ENCODE results near the gene CDC42BPB. TPM values are rescaled to one million over a fixed set of nuclear protein-coding genes. Genes with fewer than 3 reads are reported as not detected.

CDC42BPB gene
- total and polyA plus RNA-seq, 11 donors, result 31.1 to 124 (median 68.9) TPM

GRCh38 chr14:102925646-102926045, 131.7 kb downstream of the CDC42BPB start:
- 69 to 83% (median 76%) methylated on average over 11 of the region's 11 CpGs for WGBS, 4 donors
- intact Hi-C loops (cut with DNase I), result loop anchor here in 1 of 10 donors (10.0 kb wide), 1 partner anchor 151 kb away; the partner anchor contains the start of gene TRAF3
- no peak for DNase-seq

GRCh38 chr14:102924632-102925588, 132.4 kb downstream of the CDC42BPB start:
- no peaks in the 10 kb centered on the region for H3K36me3 ChIP-seq
- no peaks in the 10 kb centered on the region for H3K9me3 ChIP-seq
- intact Hi-C loops (cut with DNase I), result loop anchor here in 1 of 10 donors (10.0 kb wide), 1 partner anchor 150 kb away; the partner anchor contains the start of gene TRAF3
- no peak overlapping the region for H3K4me3 ChIP-seq
- no peak overlapping the region for H3K27ac ChIP-seq
- 82 to 85% (median 83%) methylated on average over 22 to 25 of the region's 25 CpGs for WGBS, 4 donors
- TF ChIP-seq POLR2A (IDR thresholded peaks at IDR 0.05) (no peak), CTCF (IDR thresholded peaks at IDR 0.05) (no peak)
- H3K27me3 ChIP-seq, result peaks cover 33 to 82% (median 57%) of the 10 kb centered on the region in 9 donors
- no peak for ATAC-seq
- peak in 1 of 5 donors; percentile 20 for DNase-seq
- H3K4me1 ChIP-seq, result peaks cover 14 to 38% (median 24%) of the 10 kb centered on the region in 12 donors

More at GRCh38 chr14:102925646-102926045, 131.7 kb downstream of the CDC42BPB start:
- H3K4me1 ChIP-seq, result peaks cover 15 to 44% (median 28%) of the 10 kb centered on the region in 12 donors
- H3K27me3 ChIP-seq, result peaks cover 37 to 87% (median 63%) of the 10 kb centered on the region in 9 donors
- no peak overlapping the region for H3K4me3 ChIP-seq
- no peak for TF ChIP-seq CTCF (IDR thresholded peaks at IDR 0.05)
- no peak overlapping the region for H3K27ac ChIP-seq
- no peak for ATAC-seq
- no peaks in the 10 kb centered on the region for H3K36me3 ChIP-seq
- no peaks in the 10 kb centered on the region for H3K9me3 ChIP-seq

- peaks cover 24 to 73% (median 48%) of the 10 kb centered on the region in 9 donors for H3K27me3 ChIP-seq
- no peaks in the 10 kb centered on the region for H3K9me3 ChIP-seq
- DNase-seq (peak in 1 of 5 donors; percentile 13), ATAC-seq (no peak)
- 35 to 67% (median 48%) methylated on average over 5 to 11 of the region's 11 CpGs for WGBS, 4 donors
- no peak overlapping the region for H3K27ac ChIP-seq
- no peaks in the 10 kb centered on the region for H3K36me3 ChIP-seq
- intact Hi-C loops (cut with DNase I), result loop anchor here in 1 of 10 donors (10.0 kb wide), 1 partner anchor 149 kb away; the partner anchor contains the start of gene TRAF3
- H3K4me3 ChIP-seq, result no peak overlapping the region
- TF ChIP-seq POLR2A (IDR thresholded peaks at IDR 0.05) (no peak), CTCF (IDR thresholded peaks at IDR 0.05) (no peak)
- H3K4me1 ChIP-seq, result peaks cover 5 to 29% (median 15%) of the 10 kb centered on the region in 12 donors
Measured at GRCh38 chr14:102923925-102924486, 133.3 kb downstream of the CDC42BPB start.
